ENCODE measurements around the gene CDH23. TPM values are rescaled to one million over a fixed set of nuclear protein-coding genes. Genes with fewer than 3 reads are reported as not detected.

Gene CDH23
- total and polyA plus RNA-seq, 9 of the 15 experiments (the other 6 are each of a cell fraction or from before 2014, with no cell fraction given), result 0.18 to 1.2 (median 0.47) TPM

DNA sequence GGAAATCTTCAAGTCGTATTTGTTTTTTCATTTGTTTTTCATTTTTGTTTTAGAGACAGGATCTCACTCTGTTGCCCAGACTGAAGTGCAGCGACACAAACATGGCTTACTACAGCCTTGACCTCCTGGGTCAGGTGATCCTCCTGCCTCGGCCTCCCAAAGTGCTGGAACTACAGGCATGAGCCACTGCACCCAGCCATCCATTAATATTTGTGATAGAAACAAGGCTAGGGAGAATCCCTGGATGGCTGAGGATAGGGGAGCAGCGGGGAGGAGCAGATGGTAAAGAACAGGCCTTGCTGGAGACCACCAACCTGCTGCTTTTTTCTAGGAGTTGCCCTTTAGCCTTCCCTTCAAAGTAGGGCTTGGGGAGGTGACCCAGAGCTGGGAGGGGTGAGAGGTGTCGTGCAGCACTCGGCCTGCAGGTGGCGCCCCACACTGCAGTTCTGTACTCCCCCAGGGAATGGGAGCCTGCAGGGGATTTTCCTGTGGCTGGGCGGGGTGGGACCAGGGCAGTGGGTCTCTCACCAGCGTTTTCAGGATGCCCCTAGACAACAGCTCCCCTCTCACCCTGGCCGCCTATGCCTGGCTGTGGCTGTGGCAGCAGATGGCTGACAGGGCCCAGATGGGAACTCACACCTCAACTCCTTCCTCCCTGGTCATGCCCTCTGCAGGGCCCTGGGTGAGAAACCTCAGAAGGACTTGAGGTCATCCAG is 12.6 kb upstream of the CDH23 start:
- intact Hi-C loops (cut with micrococcal nuclease), result loop anchor here (1.0 to 5.0 kb wide), 4 partner anchors 186 to 513 kb away; no protein-coding TSS in a partner anchor
- FAIRE-seq (peak; percentile 83), DNase-seq (ENCODE audit: extremely low read depth in 1 of 4, low spot score in 3 of 4) (peak; percentile 86 to 92 (median 90)), ATAC-seq (peak; percentile 98)
- no peaks in the 10 kb centered on the region for H4K20me1 ChIP-seq (replicated peaks; ENCODE audit: control insufficient read depth, insufficient read depth, low read length)
- no peak overlapping the region for H3K4me2 ChIP-seq (ENCODE audit: insufficient read depth, low read length)
- 10% methylated on average over 9 of the region's 10 CpGs for WGBS (ENCODE audit: insufficient coverage, low coverage, missing lambda C conversion rate)
- H3K4me1 ChIP-seq (replicated peaks in 1 of 2; ENCODE audit: control insufficient read depth in 2 of 2, insufficient read depth in 2 of 2, low read length in 2 of 2), result peaks cover 3 to 9% of the 10 kb centered on the region in 2 experiments; a peak in 3 of 5 replicates
- no peaks in the 10 kb centered on the region for H3K9me3 ChIP-seq (replicated peaks; ENCODE audit: control insufficient read depth, insufficient read depth, low read depth, low read length)
- POLR2A ChIA-PET, result interaction anchor here (0.6 to 0.8 kb wide), 4 partner anchors 26 to 312 kb away, joined by 3 read pairs; no protein-coding TSS in a partner anchor
- no peak overlapping the region for H3K9ac ChIP-seq (ENCODE audit: insufficient read depth in 1 of 2, low read depth in 2 of 2, low read length in 2 of 2)
- H3K79me2 ChIP-seq (ENCODE audit: control insufficient read depth, insufficient read depth, low read length), result no peaks in the 10 kb centered on the region
- H3K9me1 ChIP-seq (ENCODE audit: control insufficient read depth, insufficient read depth, low read length), result no peaks in the 10 kb centered on the region
- H3K36me3 ChIP-seq (ENCODE audit: control insufficient read depth, insufficient read depth, low read length), result no peaks in the 10 kb centered on the region
- H3K4me3 ChIP-seq, result no peak overlapping the region
- in situ Hi-C loops (cut with MboI), result loop anchor here (10.0 kb wide), 2 partner anchors 321 to 431 kb away; no protein-coding TSS in a partner anchor
- no peak overlapping the region for H3K27ac ChIP-seq (ENCODE audit: extremely low read depth, low read depth, low read length)
- peaks cover 5 to 10% of the 10 kb centered on the region in 2 experiments for H3K27me3 ChIP-seq (ENCODE audit: control insufficient read depth in 2 of 2, insufficient read depth in 2 of 2, low read length in 2 of 2)
- no peak overlapping the region for H2AFZ ChIP-seq (ENCODE audit: low read depth, low read length)
- CTCF ChIA-PET (ENCODE audit: low intra/inter-chr PET ratio), result interaction anchor here (0.6 to 2.8 kb wide), 10 partner anchors 18 to 512 kb away, joined by 3 to 15 read pairs (median 4); partner anchors contain the start of gene SLC29A3
- BruUV-seq (replicated peaks), result no TSS peak
- TF ChIP-seq RAD21 (CRISPR knock-in tag; conservative IDR thresholded peaks at IDR 0.05 in 1 of 2, IDR thresholded peaks at IDR 0.05 in 1 of 2), result peak; percentile 82 to 92
- TF ChIP-seq CTBP1 (IDR thresholded peaks at IDR 0.05; ENCODE audit: borderline replicate concordance), result 0 out of 2 replicates have a peak, but pooled peaks have one; percentile 28
- TF ChIP-seq, protein P1, sequence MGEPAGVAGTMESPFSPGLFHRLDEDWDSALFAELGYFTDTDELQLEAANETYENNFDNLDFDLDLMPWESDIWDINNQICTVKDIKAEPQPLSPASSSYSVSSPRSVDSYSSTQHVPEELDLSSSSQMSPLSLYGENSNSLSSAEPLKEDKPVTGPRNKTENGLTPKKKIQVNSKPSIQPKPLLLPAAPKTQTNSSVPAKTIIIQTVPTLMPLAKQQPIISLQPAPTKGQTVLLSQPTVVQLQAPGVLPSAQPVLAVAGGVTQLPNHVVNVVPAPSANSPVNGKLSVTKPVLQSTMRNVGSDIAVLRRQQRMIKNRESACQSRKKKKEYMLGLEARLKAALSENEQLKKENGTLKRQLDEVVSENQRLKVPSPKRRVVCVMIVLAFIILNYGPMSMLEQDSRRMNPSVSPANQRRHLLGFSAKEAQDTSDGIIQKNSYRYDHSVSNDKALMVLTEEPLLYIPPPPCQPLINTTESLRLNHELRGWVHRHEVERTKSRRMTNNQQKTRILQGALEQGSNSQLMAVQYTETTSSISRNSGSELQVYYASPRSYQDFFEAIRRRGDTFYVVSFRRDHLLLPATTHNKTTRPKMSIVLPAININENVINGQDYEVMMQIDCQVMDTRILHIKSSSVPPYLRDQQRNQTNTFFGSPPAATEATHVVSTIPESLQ (CRISPR knock-in tag; IDR thresholded peaks at IDR 0.05), result no peak
- no peak; the same call in 1 of the 2 replicates for TF ChIP-seq L3MBTL2 (IDR thresholded peaks at IDR 0.05)
- TF ChIP-seq, protein P2, sequence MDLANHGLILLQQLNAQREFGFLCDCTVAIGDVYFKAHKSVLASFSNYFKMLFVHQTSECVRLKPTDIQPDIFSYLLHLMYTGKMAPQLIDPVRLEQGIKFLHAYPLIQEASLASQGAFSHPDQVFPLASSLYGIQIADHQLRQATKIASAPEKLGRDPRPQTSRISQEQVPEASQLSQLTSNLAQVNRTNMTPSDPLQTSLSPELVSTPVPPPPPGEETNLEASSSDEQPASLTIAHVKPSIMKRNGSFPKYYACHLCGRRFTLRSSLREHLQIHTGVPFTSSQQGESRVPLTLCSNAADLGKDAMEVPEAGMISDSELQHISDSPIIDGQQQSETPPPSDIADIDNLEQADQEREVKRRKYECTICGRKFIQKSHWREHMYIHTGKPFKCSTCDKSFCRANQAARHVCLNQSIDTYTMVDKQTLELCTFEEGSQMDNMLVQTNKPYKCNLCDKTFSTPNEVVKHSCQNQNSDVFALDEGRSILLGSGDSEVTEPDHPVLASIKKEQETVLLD (IDR thresholded peaks at IDR 0.05), result no peak
- peak; percentile 37; the same call in 1 of the 2 replicates for TF ChIP-seq ZNF263 (CRISPR knock-in tag; IDR thresholded peaks at IDR 0.05; ENCODE audit: borderline replicate concordance)
- peak; percentile 30; the same call in 1 of the 2 replicates for TF ChIP-seq HCFC1 (IDR thresholded peaks at IDR 0.05; ENCODE audit: low read depth, low read length)
- no peak for TF ChIP-seq ZEB2 (IDR thresholded peaks at IDR 0.05)
- peak; percentile 65 for TF ChIP-seq RB1 (IDR thresholded peaks at IDR 0.05; ENCODE audit: low read depth)
- TF ChIP-seq, protein P3, sequence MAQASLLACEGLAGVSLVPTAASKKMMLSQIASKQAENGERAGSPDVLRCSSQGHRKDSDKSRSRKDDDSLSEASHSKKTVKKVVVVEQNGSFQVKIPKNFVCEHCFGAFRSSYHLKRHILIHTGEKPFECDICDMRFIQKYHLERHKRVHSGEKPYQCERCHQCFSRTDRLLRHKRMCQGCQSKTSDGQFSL (CRISPR knock-in tag; IDR thresholded peaks at IDR 0.05), result peak; percentile 80
- TF ChIP-seq, protein P3 (tag; IDR thresholded peaks at IDR 0.05), result no peak
- TF ChIP-seq CC2D1A (IDR thresholded peaks at IDR 0.05), result peak; percentile 50; the same call in 1 of the 2 replicates
- TF ChIP-seq SP2 (IDR thresholded peaks at IDR 0.05; ENCODE audit: extremely low read depth, low read depth, low read length, poor library complexity, severe bottlenecking), result no peak
- peak; percentile 54; the same call in 1 of the 2 replicates for TF ChIP-seq FOXK1 (CRISPR knock-in tag; IDR thresholded peaks at IDR 0.05; ENCODE audit: borderline replicate concordance)
- TF ChIP-seq, protein P4, sequence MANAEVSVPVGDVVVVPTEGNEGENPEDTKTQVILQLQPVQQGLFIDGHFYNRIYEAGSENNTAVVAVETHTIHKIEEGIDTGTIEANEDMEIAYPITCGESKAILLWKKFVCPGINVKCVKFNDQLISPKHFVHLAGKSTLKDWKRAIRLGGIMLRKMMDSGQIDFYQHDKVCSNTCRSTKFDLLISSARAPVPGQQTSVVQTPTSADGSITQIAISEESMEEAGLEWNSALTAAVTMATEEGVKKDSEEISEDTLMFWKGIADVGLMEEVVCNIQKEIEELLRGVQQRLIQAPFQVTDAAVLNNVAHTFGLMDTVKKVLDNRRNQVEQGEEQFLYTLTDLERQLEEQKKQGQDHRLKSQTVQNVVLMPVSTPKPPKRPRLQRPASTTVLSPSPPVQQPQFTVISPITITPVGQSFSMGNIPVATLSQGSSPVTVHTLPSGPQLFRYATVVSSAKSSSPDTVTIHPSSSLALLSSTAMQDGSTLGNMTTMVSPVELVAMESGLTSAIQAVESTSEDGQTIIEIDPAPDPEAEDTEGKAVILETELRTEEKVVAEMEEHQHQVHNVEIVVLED (CRISPR knock-in tag; IDR thresholded peaks at IDR 0.05), result 0 out of 2 replicates have a peak, but pooled peaks have one; percentile 7
